Mesendoderm (in vitro differentiated cells): ENCODE data around the gene VPS29.

Experiments used
- DNase-seq: peaks from one replicate; pipeline ENCODE4 v3.0.0; 2013
- H2AK5ac ChIP-seq: 2 replicates; pipeline ENCODE4 v1.6.1; 2013; ENCODE audit warnings: low read length, inconsistent platforms
- H2BK120ac ChIP-seq: 2 replicates; pipeline ENCODE4 v1.6.1; 2013; ENCODE audit warnings: low read depth, mild to moderate bottlenecking, low read length, moderate library complexity, mixed read lengths
- H2BK15ac ChIP-seq: replicated peaks from 2 replicates; pipeline ENCODE4 v1.6.1; 2013; ENCODE audit warnings: low read depth, mild to moderate bottlenecking, moderate library complexity
- H2BK5ac ChIP-seq: 2 replicates; pipeline ENCODE4 v1.6.1; 2013; ENCODE audit warnings: low read length, inconsistent platforms
- H3K18ac ChIP-seq: 2 replicates; pipeline ENCODE4 v1.6.1; 2013; ENCODE audit warnings: mild to moderate bottlenecking, low read length, mixed read lengths
- H3K23ac ChIP-seq: one replicate; pipeline ENCODE4 v1.6.1; 2013; ENCODE audit warnings: low read length
- H3K27ac ChIP-seq: 2 replicates; pipeline ENCODE4 v1.5.1; 2013; ENCODE audit warnings: low read depth, mild to moderate bottlenecking, inconsistent platforms, low read length, moderate library complexity
- H3K27me3 ChIP-seq: 2 replicates; pipeline ENCODE4 v1.6.1; 2013; ENCODE audit warnings: low read length, control low read depth, mild to moderate bottlenecking, inconsistent platforms; ENCODE audit not compliant: insufficient read depth, poor library complexity
- H3K36me3 ChIP-seq: 2 replicates; pipeline ENCODE4 v1.6.1; 2013; ENCODE audit warnings: low read length, inconsistent platforms; ENCODE audit not compliant: control insufficient read depth, insufficient read depth
- H3K4ac ChIP-seq: one replicate; pipeline ENCODE4 v1.6.1; 2013; ENCODE audit warnings: low read depth, mild to moderate bottlenecking, low read length, moderate library complexity
- H3K4me1 ChIP-seq: 2 replicates; pipeline ENCODE4 v1.6.1; 2013; ENCODE audit warnings: low read depth, low read length, inconsistent platforms; ENCODE audit not compliant: control insufficient read depth
- H3K4me2 ChIP-seq: 2 replicates; pipeline ENCODE4 v1.6.1; 2013; ENCODE audit warnings: low read length
- H3K4me3 ChIP-seq: 2 replicates; pipeline ENCODE4 v1.5.1; 2013; ENCODE audit warnings: mild to moderate bottlenecking, low read length
- H3K56ac ChIP-seq: one replicate; pipeline ENCODE4 v1.6.1; 2013; ENCODE audit warnings: low read length
- H3K79me1 ChIP-seq: 2 replicates; pipeline ENCODE4 v1.6.1; 2013; ENCODE audit warnings: low read length, inconsistent platforms
- H3K79me2 ChIP-seq: 2 replicates; pipeline ENCODE4 v1.6.1; 2013; ENCODE audit warnings: mild to moderate bottlenecking, low read length; ENCODE audit not compliant: control insufficient read depth, insufficient read depth
- H3K9ac ChIP-seq: 2 replicates; pipeline ENCODE4 v1.6.1; 2013; ENCODE audit warnings: low read length, inconsistent platforms
- H4K5ac ChIP-seq: one replicate; pipeline ENCODE4 v1.6.1; 2013; ENCODE audit warnings: low read length
- H4K8ac ChIP-seq: one replicate; pipeline ENCODE4 v1.6.1; 2013; ENCODE audit warnings: low read depth, mild to moderate bottlenecking, control low read depth, low read length, moderate library complexity
- WGBS: extraction: QIAGEN DNeasy Blood & Tissue Kit; methylation state at CpG from one replicate; pipeline ENCODE4 v1.1.7; 2013; ENCODE audit warnings: low lambda C conversion rate, missing lambda C conversion rate; ENCODE audit not compliant: insufficient coverage; ENCODE audit errors: extremely low coverage; 5-methylcytosine and 5-hydroxymethylcytosine counted together

The VPS29 gene

GRCh38 chr12:110503432-110503831 is 1.5 kb upstream of the VPS29 start:
- Histone ChIP-seq H3K79me2 (peaks cover 2% of the 10 kb centered on the region), H4K8ac (no peak overlapping the region), H3K79me1 (no peaks in the 10 kb centered on the region), H3K4me1 (no peaks in the 10 kb centered on the region), H3K27ac (no peak overlapping the region), H3K36me3 (no peaks in the 10 kb centered on the region), H3K4me3 (no peak overlapping the region), H3K56ac (no peak overlapping the region), H2BK5ac (no peak overlapping the region), H3K18ac (no peak overlapping the region), H2BK120ac (no peak overlapping the region), H2BK15ac (no peak overlapping the region), H3K23ac (no peak overlapping the region), H3K9ac (no peak overlapping the region), H2AK5ac (no peak overlapping the region), H4K5ac (no peak overlapping the region), H3K4me2 (no peak overlapping the region), H3K4ac (no peak overlapping the region), H3K27me3 (no peaks in the 10 kb centered on the region)
- WGBS, result no CpG with 5 or more reads among the region's 1 CpG
- no peak for DNase-seq

DNA sequence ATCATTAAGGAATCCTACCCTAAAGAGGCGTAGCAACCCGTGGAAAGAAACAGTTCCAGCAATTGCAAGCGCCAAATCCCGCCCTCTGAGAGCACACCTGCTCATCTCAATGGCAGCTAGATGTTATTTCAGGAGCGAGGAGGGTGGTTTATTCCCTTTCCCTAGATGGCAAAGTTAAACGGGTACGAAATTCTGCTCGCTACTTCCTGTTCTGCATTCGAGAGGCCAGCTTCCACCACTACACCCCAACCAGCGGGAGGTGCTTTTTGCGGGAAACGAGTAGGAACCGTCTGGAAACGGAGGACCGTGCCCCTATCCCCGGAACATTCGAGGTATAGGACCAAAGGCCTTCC is 536 bp downstream of the VPS29 start:
- Histone ChIP-seq H3K36me3 (no peaks in the 10 kb centered on the region), H2BK5ac (no peak overlapping the region), H3K4me2 (peak overlapping the region; percentile 59), H3K23ac (no peak overlapping the region), H2BK120ac (no peak overlapping the region), H3K4me1 (no peaks in the 10 kb centered on the region), H3K4ac (no peak overlapping the region), H3K4me3 (peak overlapping the region; percentile 81), H3K27ac (peak overlapping the region; percentile 15), H4K8ac (no peak overlapping the region), H4K5ac (no peak overlapping the region), H3K27me3 (no peaks in the 10 kb centered on the region), H3K18ac (no peak overlapping the region), H3K79me1 (no peaks in the 10 kb centered on the region), H3K9ac (peak overlapping the region; percentile 83), H3K79me2 (peaks cover 2% of the 10 kb centered on the region), H2AK5ac (no peak overlapping the region), H2BK15ac (no peak overlapping the region), H3K56ac (peak overlapping the region; percentile 90)
- no CpG with 5 or more reads among the region's 17 CpGs for WGBS
- peak; percentile 48 for DNase-seq

DNA sequence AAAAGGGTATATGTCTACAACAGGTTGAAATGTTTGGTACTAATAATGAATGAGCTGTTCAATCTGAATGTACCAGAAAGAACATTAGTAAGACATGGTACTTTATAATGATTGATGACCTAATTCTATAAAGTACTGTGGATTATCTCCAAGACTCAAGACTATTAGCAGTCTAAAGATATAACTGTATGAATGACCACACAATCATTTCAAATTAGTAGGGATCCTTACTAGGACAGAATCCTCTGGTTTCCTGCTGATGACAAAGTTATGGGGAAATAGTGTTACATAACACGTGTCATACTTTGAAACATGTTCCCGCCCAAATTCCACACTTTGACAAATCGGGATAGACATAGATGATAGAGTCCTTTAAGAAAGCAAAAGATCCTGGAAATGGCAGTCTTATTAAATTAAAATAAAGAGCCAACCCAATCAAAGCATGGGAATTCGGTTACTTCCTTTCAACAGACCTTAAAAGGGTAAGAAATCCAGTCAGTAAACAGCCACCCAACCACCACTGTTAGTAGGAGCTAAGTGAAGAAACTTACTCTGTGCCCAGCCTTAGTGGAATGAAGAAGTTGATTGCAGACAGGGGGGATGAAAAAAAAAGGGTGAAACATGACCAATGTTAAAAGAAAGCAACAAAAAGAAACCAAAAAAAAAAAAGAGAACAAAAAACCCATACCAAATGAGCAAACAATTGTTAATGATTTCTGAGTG is 2.8 kb downstream of the VPS29 start:
- no peaks in the 10 kb centered on the region for H3K27me3 ChIP-seq
- H4K8ac ChIP-seq, result no peak overlapping the region
- no peak overlapping the region for H4K5ac ChIP-seq
- no peak overlapping the region for H3K18ac ChIP-seq
- no peaks in the 10 kb centered on the region for H3K4me1 ChIP-seq
- H3K4me2 ChIP-seq, result no peak overlapping the region
- no peak for DNase-seq
- no peak overlapping the region for H3K27ac ChIP-seq
- H3K36me3 ChIP-seq, result no peaks in the 10 kb centered on the region
- H3K79me1 ChIP-seq, result no peaks in the 10 kb centered on the region
- H3K79me2 ChIP-seq, result peaks cover 2% of the 10 kb centered on the region
- no peak overlapping the region for H2BK5ac ChIP-seq
- H3K4ac ChIP-seq, result no peak overlapping the region
- WGBS, result no CpG with 5 or more reads among the region's 4 CpGs
- H3K9ac ChIP-seq, result no peak overlapping the region
- H3K23ac ChIP-seq, result no peak overlapping the region
- no peak overlapping the region for H2BK120ac ChIP-seq
- H3K56ac ChIP-seq, result no peak overlapping the region
- no peak overlapping the region for H2AK5ac ChIP-seq
- H2BK15ac ChIP-seq, result no peak overlapping the region
- no peak overlapping the region for H3K4me3 ChIP-seq

GRCh38 chr12:110475426-110475825 is 26.5 kb downstream of the VPS29 start:
- no peak overlapping the region for H4K5ac ChIP-seq

DNA sequence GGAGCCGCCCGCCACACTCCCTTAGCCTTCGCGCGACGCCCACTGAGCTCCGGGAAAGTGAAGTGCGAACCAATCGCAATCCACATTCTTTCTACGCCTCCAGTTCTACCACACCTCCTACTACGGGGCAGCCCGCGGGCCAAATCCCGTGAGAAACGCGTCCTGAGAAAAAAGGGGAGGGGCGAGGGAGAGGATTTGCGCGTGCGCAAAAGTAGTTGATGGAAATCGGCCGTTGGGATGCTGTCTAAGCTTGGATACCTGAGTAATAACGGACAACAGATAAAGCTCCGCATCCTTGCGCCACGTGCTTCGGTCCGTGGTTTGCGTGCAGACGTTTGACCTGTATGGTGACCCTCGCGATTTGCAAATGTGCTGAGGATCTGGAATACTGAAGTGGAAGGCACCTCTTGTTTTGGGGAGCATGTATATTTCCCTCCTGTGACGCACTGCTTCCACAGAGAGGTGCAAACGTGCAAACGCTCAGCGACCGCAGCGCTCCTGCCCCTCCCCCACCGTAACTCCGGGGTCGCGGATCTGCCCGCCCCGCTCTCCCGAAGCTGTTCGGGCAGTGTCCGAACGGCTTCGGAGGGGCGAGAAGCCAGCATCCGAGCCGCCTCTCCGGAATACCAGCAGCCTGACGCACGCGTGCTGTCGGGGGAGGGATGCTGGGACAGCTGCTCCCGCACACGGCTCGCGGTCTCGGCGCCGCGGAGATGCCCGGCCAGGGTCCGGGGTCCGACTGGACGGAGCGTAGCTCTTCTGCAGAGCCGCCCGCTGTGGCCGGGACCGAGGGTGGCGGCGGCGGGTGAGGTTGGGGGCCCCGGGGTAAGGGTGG is 33.5 kb downstream of the VPS29 start, which contains the start of the genes FAM216A and GPN3:
Gene FAM216A, plus strand, starts transcription at position 632 of the 835 bp plus-strand sequence. Its CDS starts 31 bp downstream, at position 663.
Gene GPN3, minus strand, starts transcription at position 44 of the 835 bp plus-strand sequence. CDS start 54 bp downstream, outside the sequence.
- H3K27me3 ChIP-seq, result no peaks in the 10 kb centered on the region
- H2BK120ac ChIP-seq, result no peak within 1 kb of the TSS
- H2BK5ac ChIP-seq, result no peak within 1 kb of the TSS
- H3K56ac ChIP-seq, result peak within 1 kb of the TSS; percentile 96
- H3K4me2 ChIP-seq, result peak within 1 kb of the TSS; percentile 92
- peak within 1 kb of the TSS; percentile 75 for H3K4me3 ChIP-seq
- no CpG with 5 or more reads among the region's 78 CpGs for WGBS
- H3K9ac ChIP-seq, result peak within 1 kb of the TSS; percentile 84
- peak; percentile 99 for DNase-seq
- H3K4me1 ChIP-seq, result no peaks in the 10 kb centered on the region
- H3K79me1 ChIP-seq, result peaks cover 5% of the 10 kb centered on the region
- no peak within 1 kb of the TSS for H2AK5ac ChIP-seq
- peak within 1 kb of the TSS; percentile 76 for H3K27ac ChIP-seq
- peak within 1 kb of the TSS; percentile 66 for H3K23ac ChIP-seq
- H2BK15ac ChIP-seq, result no peak within 1 kb of the TSS
- peak within 1 kb of the TSS; percentile 87 for H4K8ac ChIP-seq
- no peak within 1 kb of the TSS for H4K5ac ChIP-seq
- peaks cover 4% of the 10 kb centered on the region for H3K36me3 ChIP-seq
- peak within 1 kb of the TSS; percentile 36 for H3K4ac ChIP-seq
- peak within 1 kb of the TSS; percentile 28 for H3K18ac ChIP-seq
- peaks cover 15% of the 10 kb centered on the region for H3K79me2 ChIP-seq

More at GRCh38 chr12:110475426-110475825, 26.5 kb downstream of the VPS29 start:
- no peaks in the 10 kb centered on the region for H3K27me3 ChIP-seq
- no peak overlapping the region for H3K4me3 ChIP-seq
- no peaks in the 10 kb centered on the region for H3K36me3 ChIP-seq
- DNase-seq, result no peak
- no peak overlapping the region for H4K8ac ChIP-seq
- H3K23ac ChIP-seq, result no peak overlapping the region
- no peak overlapping the region for H2AK5ac ChIP-seq
- H3K79me2 ChIP-seq, result no peaks in the 10 kb centered on the region
- no peaks in the 10 kb centered on the region for H3K4me1 ChIP-seq
- no peaks in the 10 kb centered on the region for H3K79me1 ChIP-seq
- H2BK120ac ChIP-seq, result no peak overlapping the region
- H2BK15ac ChIP-seq, result no peak overlapping the region
- no peak overlapping the region for H2BK5ac ChIP-seq
- no peak overlapping the region for H3K9ac ChIP-seq
- H3K4me2 ChIP-seq, result no peak overlapping the region
- no CpG with 5 or more reads among the region's 7 CpGs for WGBS
- no peak overlapping the region for H3K4ac ChIP-seq
- no peak overlapping the region for H3K27ac ChIP-seq
- no peak overlapping the region for H3K56ac ChIP-seq
- no peak overlapping the region for H3K18ac ChIP-seq
